Activated CD8-positive, alpha-beta T cell treated with anti-CD3 and anti-CD28 coated beads for 36 hours (primary cell): ENCODE measurements around the gene GOT1. TPM values are rescaled to one million over a fixed set of nuclear protein-coding genes. Genes with fewer than 3 reads are reported as not detected.

Experiments used
- ATAC-seq: fragments of 200-7000 bp; cut with Tn5 transposase; one replicate; pipeline ENCODE4 v1.10.0; 2021; ENCODE audit warnings: mild to moderate bottlenecking, moderate library complexity
- CTCF ChIA-PET: fragments of 350-600 bp; sonication (Branson Sonifier 250); formaldehyde crosslinking; loops from one replicate; lab custom pipeline; 2021; ENCODE audit warnings: antibody characterized with exemption; lab: Charles Lee
- POLR2A ChIA-PET: fragments of 350-600 bp; sonication (Branson Sonifier 250); formaldehyde crosslinking; loops from one replicate; lab custom pipeline; 2021; ENCODE audit warnings: antibody characterized with exemption; lab: Charles Lee
- DNase-seq: peaks from one replicate; pipeline ENCODE4 v3.0.0-alpha.2; 2020
- H3K27ac Mint-ChIP-seq: one replicate; pipeline ENCODE4 v1.8.0; 2021; ENCODE audit warnings: mild to moderate bottlenecking, mixed read lengths
- H3K27me3 Mint-ChIP-seq: one replicate; pipeline ENCODE4 v1.8.0; 2021; ENCODE audit warnings: mixed read lengths
- H3K36me3 Mint-ChIP-seq: one replicate; pipeline ENCODE4 v1.8.0; 2021; ENCODE audit warnings: low read depth, mixed read lengths
- H3K4me1 Mint-ChIP-seq: one replicate; pipeline ENCODE4 v1.8.0; 2021; ENCODE audit warnings: low read depth, mixed read lengths
- H3K4me3 Mint-ChIP-seq: one replicate; pipeline ENCODE4 v1.8.0; 2021; ENCODE audit warnings: mild to moderate bottlenecking, moderate library complexity, mixed read lengths
- H3K9me3 Mint-ChIP-seq: one replicate; pipeline ENCODE4 v1.8.0; 2021; ENCODE audit warnings: mixed read lengths
- CTCF ChIP-seq: fragments of 200-600 bp; IDR thresholded peaks from one replicate; pipeline ENCODE4 v1.8.0; 2022; ENCODE audit warnings: antibody characterized with exemption, mild to moderate bottlenecking
- intact Hi-C: fragments of 100-400 bp; cut with micrococcal nuclease; formaldehyde crosslinking; loops from one replicate; pipeline ENCODE4 v1.10.0; 2022
- total RNA-seq, 2 experiments: library from RNA; stranded (reverse); gene quantifications; one replicate each; pipeline ENCODE4 v1.2.3, GENCODE V29; 2021

GOT1 gene
- total RNA-seq, 2 experiments from 2014 or later = 48.7 to 51.5 TPM

- ChIA-PET POLR2A (no interaction called here), CTCF (interaction anchor here (0.7 to 3.4 kb wide), 15 partner anchors 10 to 317 kb away, joined by 3 to 22 read pairs (median 5); partner anchors contain the start of gene GOT1)
- ATAC-seq (no peak), DNase-seq (no peak)
- Mint-ChIP-seq H3K27me3 (no peaks in the 10 kb centered on the region), H3K36me3 (peaks cover 3% of the 10 kb centered on the region), H3K4me3 (no peak overlapping the region), H3K27ac (no peak overlapping the region), H3K9me3 (no peaks in the 10 kb centered on the region), H3K4me1 (peaks cover 4% of the 10 kb centered on the region)
- no peak for TF ChIP-seq CTCF
- intact Hi-C loops = loop anchor here (5.0 kb wide), 1 partner anchor 221 kb away; no protein-coding TSS in a partner anchor
These were observed 39.1 kb downstream of the GOT1 start for GRCh38 chr10:99391346-99391745.

GRCh38 chr10:99389729-99390480, 40.5 kb downstream of the GOT1 start:
- CTCF ChIA-PET = no interaction called here
- POLR2A ChIA-PET = no interaction called here
- no peak overlapping the region for H3K4me3 Mint-ChIP-seq
- H3K4me1 Mint-ChIP-seq = no peaks in the 10 kb centered on the region
- H3K36me3 Mint-ChIP-seq = peaks cover 3% of the 10 kb centered on the region
- TF ChIP-seq CTCF = no peak
- H3K27ac Mint-ChIP-seq = no peak overlapping the region
- no peaks in the 10 kb centered on the region for H3K9me3 Mint-ChIP-seq
- intact Hi-C loops = loop anchor here (5.0 kb wide), 1 partner anchor 222 kb away; no protein-coding TSS in a partner anchor
- DNase-seq (no peak), ATAC-seq (no peak)
- H3K27me3 Mint-ChIP-seq = no peaks in the 10 kb centered on the region

- H3K9me3 Mint-ChIP-seq = no peaks in the 10 kb centered on the region
- no peak overlapping the region for H3K4me3 Mint-ChIP-seq
- TF ChIP-seq CTCF = no peak
- no peak for DNase-seq
- CTCF ChIA-PET = interaction anchor here (1.5 kb wide), 1 partner anchor 224 kb away, joined by 4 read pairs; no protein-coding TSS in a partner anchor
- POLR2A ChIA-PET = interaction anchor here (0.6 kb wide), 1 partner anchor 166 kb away, joined by 3 read pairs; no protein-coding TSS in a partner anchor
- H3K36me3 Mint-ChIP-seq = no peaks in the 10 kb centered on the region
- no peak overlapping the region for H3K27ac Mint-ChIP-seq
- H3K27me3 Mint-ChIP-seq = no peaks in the 10 kb centered on the region
- no peak for ATAC-seq
- H3K4me1 Mint-ChIP-seq = no peaks in the 10 kb centered on the region
- intact Hi-C loops = no loop called here
These were observed 42.9 kb downstream of the GOT1 start for GRCh38 chr10:99387541-99387940.

- TF ChIP-seq CTCF = no peak
- no peak for ATAC-seq
- no peaks in the 10 kb centered on the region for H3K36me3 Mint-ChIP-seq
- no peaks in the 10 kb centered on the region for H3K4me1 Mint-ChIP-seq
- no peak overlapping the region for H3K27ac Mint-ChIP-seq
- intact Hi-C loops = no loop called here
- DNase-seq = no peak
- CTCF ChIA-PET = no interaction called here
- POLR2A ChIA-PET = interaction anchor here (0.6 kb wide), 1 partner anchor 166 kb away, joined by 3 read pairs; no protein-coding TSS in a partner anchor
- no peaks in the 10 kb centered on the region for H3K27me3 Mint-ChIP-seq
- H3K9me3 Mint-ChIP-seq = no peaks in the 10 kb centered on the region
- no peak overlapping the region for H3K4me3 Mint-ChIP-seq
These were observed 43.4 kb downstream of the GOT1 start for GRCh38 chr10:99387071-99387470.

- H3K9me3 Mint-ChIP-seq = no peaks in the 10 kb centered on the region
- no peak overlapping the region for H3K4me3 Mint-ChIP-seq
- no peak for TF ChIP-seq CTCF
- H3K27me3 Mint-ChIP-seq = no peaks in the 10 kb centered on the region
- POLR2A ChIA-PET = interaction anchor here (0.7 kb wide), 1 partner anchor 8 kb away, joined by 3 read pairs; no protein-coding TSS in a partner anchor
- ATAC-seq = no peak
- no peak for DNase-seq
- no peaks in the 10 kb centered on the region for H3K4me1 Mint-ChIP-seq
- H3K27ac Mint-ChIP-seq = no peak overlapping the region
- no peaks in the 10 kb centered on the region for H3K36me3 Mint-ChIP-seq
- CTCF ChIA-PET = interaction anchor here (1.7 kb wide), 1 partner anchor 10 kb away, joined by 9 read pairs; no protein-coding TSS in a partner anchor
- intact Hi-C loops = no loop called here
These were observed 48.2 kb downstream of the GOT1 start for GRCh38 chr10:99382176-99382575.
